C4-2B (cell line): Measurements from ENCODE around the gene ZNRD2.
"Not testable (repeated sequence)": the region's sequence is repeated elsewhere in the genome, so short reads cannot be mapped to it uniquely, and the experiment has no call there.

Experiments
- CTCF ChIP-seq: fragments of 450-650 bp; conservative IDR thresholded peaks from 2 replicates; pipeline ENCODE4 v1.5.1; 2017; ENCODE audit warnings: mild to moderate bottlenecking
- ZFX ChIP-seq: fragments of 450-650 bp; IDR thresholded peaks from 2 replicates; pipeline ENCODE4 v1.6.1; 2017

GRCh38 chr11:65564879-65565559, 5.3 kb upstream of the ZNRD2 start:
- not testable (repeated sequence) for TF ChIP-seq CTCF, ZFX
